Stimulated activated CD8-positive, alpha-beta memory T cell treated with anti-CD3 and anti-CD28 coated beads, Interleukin-4, amount 100 ng/mL, for 4 hours (primary cell): ENCODE results near the gene C14orf180.
"Not testable (repeated sequence)": the region's sequence is repeated elsewhere in the genome, so short reads cannot be mapped to it uniquely, and the experiment has no call there.

Experiments used
- DNase-seq, 2 donors: peaks; one replicate each; pipeline ENCODE4 v3.0.0-alpha.2; 2020; ENCODE audit warnings: low read depth in 2 of 2, low spot score in 1 of 2

C14orf180 gene

DNA sequence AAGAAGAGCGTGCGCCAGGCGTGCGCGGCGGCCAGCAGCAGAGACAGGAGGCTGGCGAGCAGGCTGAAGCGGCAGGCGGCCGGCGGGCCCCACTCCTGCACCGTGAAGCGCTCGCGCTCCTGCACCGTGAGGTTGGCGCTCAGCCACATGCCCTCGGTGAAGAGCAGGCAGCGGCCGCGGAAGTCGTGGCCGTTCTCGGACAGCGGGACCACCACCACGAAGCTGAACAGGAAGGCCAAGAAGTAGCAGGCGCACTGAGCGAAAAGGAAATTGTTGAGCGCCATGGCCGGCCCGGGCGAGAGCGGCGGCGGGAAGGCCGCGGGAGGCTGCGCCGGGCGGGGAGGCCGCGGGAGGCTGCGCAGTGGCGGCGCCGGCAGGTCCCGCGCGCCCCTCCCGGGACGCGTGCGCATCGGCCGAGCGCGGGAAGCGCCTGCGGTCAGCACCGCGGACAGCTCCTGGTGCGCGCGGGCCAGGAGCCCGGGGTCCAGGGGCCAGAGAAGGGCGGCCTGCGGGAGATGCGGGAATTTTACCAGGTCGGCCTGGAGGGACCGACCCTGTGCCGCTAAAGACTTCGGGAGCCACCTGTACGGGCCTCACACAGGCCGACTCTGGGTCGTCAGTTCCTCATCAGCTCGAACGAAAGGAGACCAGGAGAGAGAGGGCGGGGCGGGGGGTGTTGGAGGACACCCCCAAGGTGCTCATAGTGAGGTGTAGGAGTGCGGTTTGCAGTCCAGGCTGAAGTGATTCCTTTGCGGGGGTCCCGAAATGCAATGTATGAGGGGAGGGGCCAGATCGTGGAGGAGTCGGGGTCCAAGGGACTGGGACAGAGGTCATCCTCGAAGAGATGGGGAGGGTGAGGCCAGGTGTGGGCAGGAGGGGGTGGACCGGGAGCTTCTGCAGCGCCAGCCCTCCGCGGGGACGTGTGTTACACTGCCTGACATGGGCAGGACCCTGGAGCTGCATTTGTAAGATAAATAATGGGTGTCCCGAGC is 25.2 kb downstream of the C14orf180 start, which contains the start of gene TMEM179:
Gene TMEM179, minus strand, starts transcription at position 315 of the 992 bp plus-strand sequence. Its CDS starts 31 bp downstream, at position 284.
- no peak for DNase-seq

DNA sequence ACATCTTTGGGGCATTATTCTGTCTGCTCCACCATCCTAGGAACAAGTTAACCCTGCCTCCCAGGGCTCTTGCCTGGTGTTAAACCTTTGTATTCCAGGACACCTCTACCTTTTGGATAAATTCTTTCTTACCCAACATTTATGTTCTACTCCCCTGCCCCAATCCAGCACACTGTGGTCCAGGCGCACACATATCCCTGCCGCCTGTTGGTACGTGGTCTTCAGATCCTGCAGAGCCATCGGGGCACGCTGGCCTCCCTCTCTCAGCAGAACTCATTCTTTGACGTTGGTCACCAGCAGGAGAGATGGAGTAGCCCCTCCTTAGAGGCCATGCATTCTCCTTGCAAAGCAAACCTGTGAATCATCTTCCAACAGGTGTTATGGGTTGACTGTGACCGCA is 30.1 kb downstream of the C14orf180 start:
- no peak for DNase-seq

DNA sequence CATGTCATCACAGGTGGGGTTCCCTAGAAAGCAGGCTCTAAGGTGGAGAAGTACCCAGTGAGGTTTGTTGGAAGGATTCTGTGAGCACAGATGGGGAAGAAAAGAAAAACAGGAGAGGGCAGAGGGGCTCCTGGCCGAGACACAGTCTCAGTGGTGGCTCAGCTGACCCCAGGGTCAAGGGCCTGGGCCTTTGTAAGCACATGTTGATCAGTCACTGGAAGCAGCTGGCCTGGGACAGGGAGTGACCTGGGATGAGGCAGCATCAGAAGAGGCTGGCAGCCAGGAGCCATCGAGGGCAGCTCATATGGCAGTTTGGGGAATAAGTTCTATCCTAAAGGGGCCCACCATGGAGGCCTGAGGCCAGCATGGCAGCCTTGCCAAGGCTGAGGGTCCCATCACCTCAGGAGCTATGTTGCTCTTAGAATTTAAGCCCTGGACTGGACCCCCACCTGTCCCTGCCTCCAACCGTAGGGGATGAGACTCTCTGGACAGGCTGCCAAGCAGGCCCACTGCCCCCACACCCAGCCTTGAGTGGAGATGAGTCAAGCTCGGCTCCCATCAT is 31.3 kb downstream of the C14orf180 start:
- no peak for DNase-seq

DNA sequence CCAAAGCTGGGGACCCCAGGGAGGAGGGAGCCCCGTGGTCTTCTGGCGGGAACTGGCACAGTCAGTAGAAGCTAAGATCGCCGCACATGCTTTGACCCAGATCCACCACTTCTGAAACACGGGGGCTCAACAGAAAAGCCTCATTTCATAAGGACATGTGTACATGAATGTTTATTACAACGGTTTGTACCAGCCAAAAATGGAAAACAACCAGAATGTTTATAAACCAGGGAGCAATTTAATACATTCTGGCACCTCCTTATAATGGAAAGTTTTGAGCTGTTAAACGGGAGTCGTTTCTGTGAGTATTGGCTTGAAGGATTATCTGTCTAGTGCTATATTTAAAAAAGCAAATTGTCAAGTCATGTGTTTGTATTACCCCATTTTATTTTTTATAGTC is 32.3 kb downstream of the C14orf180 start:
- no peak for DNase-seq

DNA sequence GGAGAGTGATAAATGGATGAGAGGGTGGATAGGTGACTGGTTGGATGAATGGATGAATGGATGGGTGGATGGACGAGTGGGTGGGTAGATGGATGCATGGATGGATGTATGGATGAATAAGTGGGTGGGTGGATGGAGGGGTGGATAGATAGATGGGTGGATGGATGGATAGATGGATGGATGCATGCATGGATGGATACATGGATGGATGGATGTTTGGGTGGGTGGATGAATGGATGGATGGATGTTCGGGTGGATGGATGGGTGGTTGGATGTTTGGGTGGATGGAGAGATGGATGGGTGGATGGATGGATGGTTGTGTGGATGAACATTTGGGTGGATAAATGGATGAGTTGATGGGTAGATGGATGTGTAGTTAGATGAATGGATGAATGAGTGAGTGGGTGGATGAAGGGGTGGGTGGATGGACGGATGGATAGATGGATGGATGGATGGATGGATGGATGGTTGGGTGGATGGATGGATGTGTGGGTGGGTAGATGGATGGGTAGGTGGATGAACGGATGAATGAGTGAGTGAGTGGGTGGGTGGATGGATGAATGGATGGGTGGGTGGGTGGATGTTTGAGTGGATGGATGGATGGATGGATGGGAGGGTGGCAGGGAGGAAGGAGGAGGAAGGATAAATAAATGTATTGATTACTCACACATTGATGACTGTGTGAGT is 34.7 kb downstream of the C14orf180 start:
- DNase-seq: no peak

DNA sequence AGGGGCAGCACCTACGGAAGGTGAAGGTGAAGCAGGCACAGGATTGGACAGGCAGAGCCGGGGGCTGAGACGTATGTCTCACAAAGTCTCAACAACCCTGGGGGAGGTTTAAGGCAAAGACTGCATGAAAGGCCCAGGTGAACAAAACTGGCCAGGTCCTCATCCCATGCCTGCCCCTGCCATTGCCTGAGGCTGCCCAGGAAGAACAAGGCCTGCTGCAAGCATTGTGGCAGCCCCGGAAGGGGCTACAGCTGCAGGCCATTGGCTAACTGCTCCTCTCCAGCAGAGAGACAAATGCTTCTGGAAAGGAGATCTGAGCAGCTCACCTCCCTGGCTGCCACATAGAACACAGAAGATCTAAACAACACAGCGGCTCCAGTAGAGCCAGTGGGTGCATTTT is 45.4 kb downstream of the C14orf180 start:
- no peak for DNase-seq

DNA sequence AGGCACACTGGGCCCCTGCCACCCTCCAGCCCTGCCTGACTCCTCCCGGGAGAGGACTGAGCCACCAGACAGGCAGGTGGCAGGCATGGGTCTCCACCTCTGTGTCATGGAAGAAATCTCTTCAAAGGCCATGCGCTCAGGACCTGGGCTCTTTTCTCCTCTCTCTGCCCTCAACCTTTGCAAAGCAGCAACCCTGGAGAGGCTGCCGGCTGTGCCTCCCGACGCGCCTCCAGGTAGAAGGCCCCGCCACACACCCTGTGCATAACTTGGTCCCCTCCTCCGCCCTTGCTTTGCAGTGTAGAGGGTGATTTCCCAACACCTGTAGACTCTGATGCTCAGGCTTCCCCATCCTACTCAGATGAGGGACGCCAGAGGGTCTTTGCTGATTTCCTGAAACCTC is 53.2 kb downstream of the C14orf180 start:
- no peak for DNase-seq

DNA sequence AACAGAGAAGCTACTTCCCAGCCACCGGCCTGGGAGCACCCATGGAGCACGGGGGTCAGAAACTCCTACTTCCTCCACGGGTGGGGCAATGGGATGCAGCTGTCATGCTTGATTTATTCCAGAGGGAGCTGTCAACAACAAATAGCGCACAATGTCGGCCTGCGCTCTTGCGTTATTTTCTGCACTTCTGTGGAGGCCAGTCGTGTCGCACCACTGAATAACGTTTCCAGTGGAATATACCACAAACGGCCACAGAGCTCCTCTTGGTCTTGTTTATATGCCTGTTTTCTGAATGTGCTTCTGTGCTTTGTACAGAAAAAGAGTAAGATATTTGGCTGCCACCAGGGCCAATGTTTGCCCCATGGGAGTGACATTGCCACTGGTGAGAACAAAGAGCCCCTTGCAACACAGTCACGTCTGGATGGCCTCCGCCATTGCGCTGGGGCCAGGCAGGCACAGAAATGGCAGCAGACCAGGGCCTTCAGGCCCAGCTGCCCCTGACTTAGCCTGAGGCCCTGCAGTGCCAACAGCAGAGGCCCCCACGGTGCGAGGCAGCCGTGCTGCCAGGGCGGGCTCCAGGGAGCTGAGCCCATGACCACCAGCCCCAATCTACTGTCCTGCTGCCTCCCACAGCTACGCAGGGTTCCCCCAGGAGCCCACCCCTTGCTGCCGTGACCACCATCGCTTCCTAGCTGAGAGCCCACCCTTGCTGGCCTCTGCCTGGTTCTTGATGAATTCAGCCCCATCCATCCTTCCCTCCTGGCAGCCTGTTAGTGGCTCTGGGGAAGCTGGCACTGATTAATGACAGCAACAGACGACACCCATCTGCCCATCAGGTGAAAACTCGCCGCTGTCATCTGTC is 53.9 kb downstream of the C14orf180 start:
- DNase-seq: no peak

DNA sequence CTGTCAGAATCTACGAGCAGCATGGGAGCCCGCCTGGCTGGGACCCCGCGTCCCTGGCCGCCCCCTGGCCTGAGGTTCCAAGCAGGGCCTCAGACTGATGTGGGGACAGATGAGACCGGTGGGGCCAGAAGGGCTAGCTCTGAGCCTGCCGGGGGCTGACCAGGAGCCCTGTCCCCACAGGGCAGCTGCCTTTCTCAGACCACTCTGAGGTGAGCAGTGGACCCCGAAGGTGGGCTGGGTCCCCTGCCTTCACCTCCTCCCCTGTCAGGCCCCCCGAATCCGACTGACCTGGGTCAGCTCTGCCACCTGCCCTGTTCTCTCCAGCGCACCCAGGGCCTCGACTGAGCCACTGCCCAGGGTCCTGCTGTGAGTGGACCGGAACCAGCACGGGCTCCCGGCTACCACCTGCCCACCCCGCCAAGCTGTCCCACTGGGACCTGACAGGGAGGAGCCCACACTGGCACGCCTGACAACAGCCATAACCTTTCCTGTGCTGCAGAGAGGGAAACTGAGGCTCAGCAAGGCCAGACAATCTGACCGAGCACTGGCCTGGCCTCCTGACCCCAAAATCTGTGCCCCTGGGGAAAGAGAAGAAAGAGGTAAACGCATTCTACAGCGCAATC is 54.7 kb downstream of the C14orf180 start:
- no peak for DNase-seq

DNA sequence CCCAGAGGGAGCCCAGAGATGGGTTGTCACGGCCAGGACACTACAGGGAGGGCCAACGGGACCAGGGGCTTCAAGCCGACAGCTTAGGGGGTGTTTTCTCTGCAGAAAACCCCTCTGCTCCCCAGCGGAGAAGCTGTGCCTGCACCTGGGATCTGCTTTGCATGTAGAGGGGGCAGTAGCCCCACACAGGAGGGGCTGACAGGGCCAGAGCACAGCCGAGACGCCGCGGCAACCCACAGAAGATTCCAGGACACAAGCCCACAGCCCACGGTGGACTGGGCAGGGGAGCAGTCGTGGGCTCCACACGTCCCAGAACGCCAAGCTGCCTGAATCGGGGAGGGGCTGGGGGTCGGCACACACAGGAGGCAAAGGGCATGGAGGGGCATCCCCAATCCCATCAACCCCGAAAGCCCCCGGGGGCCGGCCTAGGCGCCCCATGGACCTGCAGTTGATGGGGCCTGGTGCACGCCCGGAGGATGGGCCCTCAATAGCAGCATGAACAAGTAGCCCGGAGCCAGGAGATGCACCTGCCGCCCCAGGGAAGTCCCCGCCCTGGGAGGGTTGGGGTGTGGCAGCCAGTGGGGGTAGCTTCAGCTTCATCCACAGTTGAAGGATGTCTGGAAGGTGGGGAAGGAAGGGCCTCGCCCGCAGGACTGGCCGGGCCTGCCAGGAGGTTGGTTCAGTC is 55.5 kb downstream of the C14orf180 start:
- DNase-seq: no peak

DNA sequence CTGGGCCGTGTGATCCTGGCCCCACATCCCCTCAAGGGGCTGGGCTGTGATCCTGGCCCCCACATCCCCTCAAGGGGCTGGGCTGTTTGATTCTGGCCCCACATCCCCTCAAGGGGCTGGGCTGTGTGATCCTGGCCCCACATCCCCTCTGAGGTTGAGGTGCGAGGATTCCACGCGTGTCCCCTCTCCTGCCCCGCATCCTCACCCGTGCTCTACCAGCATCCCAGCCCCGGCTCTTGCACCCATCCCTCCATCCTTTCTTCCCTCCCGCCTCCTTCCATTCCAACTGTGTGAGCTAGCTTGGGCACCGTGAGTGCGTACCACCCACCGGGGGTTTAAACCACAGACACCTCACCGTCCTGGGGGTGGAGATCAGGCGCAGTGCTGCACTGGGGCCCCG is 56.2 kb downstream of the C14orf180 start:
- no peak for DNase-seq

DNA sequence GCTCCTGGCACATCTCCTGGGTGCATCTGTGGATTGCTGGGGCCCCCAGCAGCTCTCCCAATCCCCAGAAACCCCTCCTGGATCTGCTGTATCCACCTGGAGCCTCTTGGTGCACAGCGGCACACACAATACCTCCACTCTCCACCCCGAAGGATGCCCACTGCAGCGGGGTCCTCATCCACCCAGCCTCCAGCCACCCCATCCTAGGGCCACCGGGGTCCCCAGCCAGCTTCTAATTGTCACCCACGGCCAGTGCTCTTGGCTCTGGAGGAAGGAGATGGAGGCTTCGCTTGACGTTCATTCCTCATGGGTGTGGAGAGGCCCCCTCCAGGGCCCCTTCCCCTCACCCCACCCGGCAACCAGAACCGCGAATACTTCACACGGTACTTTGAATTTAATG is 56.6 kb downstream of the C14orf180 start:
- no peak for DNase-seq

DNA sequence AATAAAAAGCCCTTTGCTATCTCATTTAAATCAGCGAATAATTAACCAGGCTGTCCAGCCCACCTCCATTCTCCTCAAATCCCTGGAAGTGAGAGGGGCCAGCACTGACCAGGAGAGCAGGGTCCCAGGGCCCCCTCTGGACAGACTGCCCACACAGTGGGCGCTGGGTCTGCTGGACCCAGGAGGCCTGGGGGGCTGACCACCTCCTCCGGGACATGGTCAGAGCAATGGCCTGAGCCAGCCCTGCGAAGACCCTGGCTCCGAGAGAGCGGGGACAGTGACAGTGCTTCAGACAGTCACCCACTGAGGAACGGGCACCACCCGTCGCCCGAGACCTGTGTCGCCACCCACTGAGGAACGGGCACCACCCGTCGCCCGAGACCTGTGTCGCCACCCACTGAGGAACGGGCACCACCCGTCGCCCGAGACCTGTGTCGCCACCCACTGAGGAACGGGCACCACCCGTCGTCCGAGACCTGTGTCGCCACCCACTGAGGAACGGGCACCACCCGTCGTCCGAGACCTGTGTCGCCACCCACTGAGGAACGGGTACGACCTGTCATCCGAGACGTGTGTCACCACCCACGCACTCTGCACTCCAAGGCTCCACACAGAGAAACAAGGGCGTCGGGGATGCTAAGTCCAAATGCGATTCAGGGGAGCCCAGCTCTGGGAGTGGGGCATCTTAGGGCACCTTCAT is 57.4 kb downstream of the C14orf180 start:
- DNase-seq: not testable (repeated sequence)

DNA sequence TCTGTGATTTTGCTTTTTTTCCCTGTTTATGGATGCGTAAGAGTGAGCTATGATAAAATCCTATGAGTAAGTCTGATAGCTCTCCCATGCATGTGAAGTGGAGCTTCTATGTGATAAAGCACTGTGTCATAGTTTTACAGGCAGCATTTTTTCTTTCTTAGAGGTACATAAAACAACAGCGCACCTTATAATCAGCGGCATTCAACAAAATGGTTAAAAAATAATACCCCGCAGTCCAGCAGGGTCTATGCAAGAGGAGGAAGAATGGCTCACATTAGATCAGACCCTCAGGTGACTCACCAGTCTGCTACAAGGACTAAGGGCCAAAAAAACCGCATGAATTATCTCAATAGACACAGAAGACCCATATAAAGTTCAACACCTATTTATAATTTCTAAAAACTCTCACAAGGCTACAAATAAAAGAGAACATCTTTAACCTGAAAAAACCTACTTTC is 58.0 kb downstream of the C14orf180 start:
- DNase-seq: no peak

DNA sequence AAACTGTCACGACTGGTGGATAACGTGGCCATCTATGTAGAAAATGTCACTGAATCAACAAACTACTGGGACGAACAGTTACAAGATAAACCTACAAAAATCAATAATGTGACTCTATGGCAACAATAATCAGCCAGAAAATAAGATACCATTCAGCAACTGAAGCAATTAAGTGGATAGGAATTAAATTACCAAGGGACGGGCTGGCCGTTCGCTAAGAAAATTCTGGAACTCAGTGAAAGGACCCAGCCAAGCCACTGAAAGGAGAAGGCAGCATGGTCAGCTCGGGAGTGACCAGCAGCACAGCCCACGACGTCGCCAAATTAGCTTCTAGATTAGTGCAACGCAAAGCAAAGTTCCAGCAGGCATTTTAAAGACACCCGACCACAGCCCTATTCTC is 58.6 kb downstream of the C14orf180 start:
- DNase-seq: no peak

DNA sequence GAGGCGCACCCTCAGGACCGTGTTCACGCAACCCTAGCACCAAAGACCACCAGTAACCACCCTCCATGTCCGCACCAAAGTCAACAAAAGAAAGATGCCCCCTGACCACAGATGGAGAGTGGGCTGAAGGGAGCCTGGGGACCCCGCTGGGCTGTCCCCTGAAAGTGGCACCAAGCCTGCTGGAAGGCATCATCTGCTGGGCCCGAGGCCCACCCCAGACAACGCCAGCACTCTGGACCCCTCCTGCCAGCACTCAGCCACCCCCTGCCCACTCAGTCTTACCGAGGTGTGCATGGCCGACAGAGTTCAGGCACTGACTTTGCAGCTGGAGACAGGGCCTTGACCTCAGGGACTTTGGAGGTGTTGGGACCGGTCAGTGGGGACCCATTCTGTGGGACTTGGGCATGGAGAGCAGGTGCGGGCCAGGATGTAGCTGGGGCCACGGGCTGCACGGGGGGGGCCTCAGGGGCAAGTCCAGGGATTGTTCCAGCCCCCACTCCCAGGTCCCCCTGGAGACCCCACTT is 59.4 kb downstream of the C14orf180 start:
- no peak for DNase-seq

DNA sequence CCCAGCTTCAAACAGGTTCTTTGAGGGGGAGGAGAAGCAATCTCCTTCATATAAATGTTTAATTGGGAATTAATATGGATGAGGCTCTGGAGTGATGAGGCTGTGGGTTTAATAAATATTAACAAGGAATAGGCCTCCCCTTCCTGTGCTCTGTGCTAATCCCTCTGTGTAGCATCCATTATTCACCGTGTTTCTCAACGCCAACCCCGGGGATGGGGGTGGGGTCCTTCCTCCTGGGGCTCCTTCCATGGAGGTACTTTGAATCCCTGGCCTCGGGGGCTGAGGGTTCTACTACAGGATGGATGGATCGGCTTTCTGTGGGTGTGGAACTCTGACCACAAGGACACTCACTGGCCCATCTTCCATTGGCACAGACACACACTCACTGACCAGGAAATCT is 59.9 kb downstream of the C14orf180 start:
- DNase-seq: no peak
